BLaER1 (cell line): Measurements from ENCODE around the gene SZT2.

ENCODE experiments used
- H3K27ac ChIP-seq: shearing (Covaris generic); formaldehyde crosslinking; 2 replicates; pipeline ENCODE4 v1.8.1; 2022
- H3K27me3 ChIP-seq: shearing (Covaris generic); formaldehyde crosslinking; 2 replicates; pipeline ENCODE4 v1.8.1; 2022
- H3K36me3 ChIP-seq: shearing (Covaris generic); formaldehyde crosslinking; 2 replicates; pipeline ENCODE4 v1.8.1; 2022
- H3K4me1 ChIP-seq: shearing (Covaris generic); formaldehyde crosslinking; 2 replicates; pipeline ENCODE4 v1.8.1; 2022
- H3K4me2 ChIP-seq: shearing (Covaris generic); formaldehyde crosslinking; 2 replicates; pipeline ENCODE4 v1.8.1; 2022
- H3K4me3 ChIP-seq: shearing (Covaris generic); formaldehyde crosslinking; 2 replicates; pipeline ENCODE4 v1.8.1; 2022
- H3K9ac ChIP-seq: shearing (Covaris generic); formaldehyde crosslinking; 2 replicates; pipeline ENCODE4 v1.8.1; 2022
- H3K9me3 ChIP-seq: shearing (Covaris generic); formaldehyde crosslinking; 2 replicates; pipeline ENCODE4 v1.8.1; 2022
- H4K20me1 ChIP-seq: shearing (Covaris generic); formaldehyde crosslinking; 2 replicates; pipeline ENCODE4 v1.8.1; 2022
- Cebpa-rat ChIP-seq: shearing (Covaris generic); IDR thresholded peaks from 2 replicates; pipeline ENCODE4 v1.8.1; 2022

Gene SZT2

GRCh38 chr1:43446388-43446740, 56.7 kb downstream of the SZT2 start:
- TF ChIP-seq Cebpa-rat, result no peak
- Histone ChIP-seq H3K27ac (no peak overlapping the region), H3K9me3 (no peaks in the 10 kb centered on the region), H4K20me1 (no peaks in the 10 kb centered on the region), H3K36me3 (peaks cover 98% of the 10 kb centered on the region), H3K4me3 (no peak overlapping the region), H3K4me2 (no peak overlapping the region), H3K4me1 (0 out of 2 replicates have a peak, but pooled peaks cover under 1% of the 10 kb centered on the region), H3K27me3 (no peaks in the 10 kb centered on the region), H3K9ac (no peak overlapping the region)

GRCh38 chr1:43446881-43447835, 57.5 kb downstream of the SZT2 start:
- H3K4me3 ChIP-seq, result no peak overlapping the region
- no peak for TF ChIP-seq Cebpa-rat

DNA sequence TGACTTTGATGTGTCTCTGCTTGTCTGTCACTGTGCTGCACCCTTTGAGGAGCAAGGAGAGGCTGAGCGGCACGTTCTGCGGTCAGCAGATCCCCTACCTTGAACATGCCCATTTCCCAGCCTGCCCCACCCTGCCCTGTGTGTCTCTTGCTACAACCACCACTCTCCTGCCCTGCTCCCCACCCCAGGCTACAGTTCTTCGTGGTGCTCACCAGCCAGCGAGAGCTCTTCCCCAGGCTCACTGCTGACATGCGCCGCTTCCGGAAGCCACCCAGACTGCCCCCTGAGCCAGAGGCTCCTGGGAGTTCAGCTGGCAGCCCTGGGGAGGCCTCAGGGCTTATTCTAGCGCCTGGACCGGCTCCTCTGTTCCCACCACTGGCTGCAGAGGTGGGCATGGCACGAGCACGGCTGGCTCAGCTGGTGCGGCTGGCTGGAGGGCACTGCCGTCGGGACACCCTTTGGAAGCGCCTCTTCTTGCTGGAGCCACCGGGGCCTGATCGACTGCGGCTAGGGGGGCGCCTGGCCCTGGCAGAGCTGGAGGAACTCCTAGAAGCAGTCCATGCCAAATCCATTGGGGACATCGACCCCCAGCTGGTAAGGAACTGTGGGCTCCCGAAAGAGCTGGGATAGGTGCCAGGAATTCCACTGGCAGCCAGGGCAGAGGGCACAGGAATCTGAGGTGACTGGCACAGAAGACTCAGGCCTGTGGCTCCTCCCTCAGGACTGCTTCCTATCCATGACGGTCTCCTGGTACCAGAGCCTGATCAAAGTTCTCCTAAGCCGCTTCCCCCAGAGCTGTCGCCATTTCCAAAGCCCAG, 58.4 kb downstream of the SZT2 start:
- no peak overlapping the region for H3K4me3 ChIP-seq
- no peak overlapping the region for H3K4me2 ChIP-seq
- no peaks in the 10 kb centered on the region for H3K9me3 ChIP-seq
- no peaks in the 10 kb centered on the region for H3K27me3 ChIP-seq
- H3K4me1 ChIP-seq, result peaks cover 18% of the 10 kb centered on the region
- H3K9ac ChIP-seq, result no peak overlapping the region
- no peak for TF ChIP-seq Cebpa-rat
- H3K36me3 ChIP-seq, result peaks cover 93% of the 10 kb centered on the region
- H3K27ac ChIP-seq, result no peak overlapping the region
- no peaks in the 10 kb centered on the region for H4K20me1 ChIP-seq

More at GRCh38 chr1:43446881-43447835, 57.5 kb downstream of the SZT2 start:
- H3K9me3 ChIP-seq, result no peaks in the 10 kb centered on the region
- H3K36me3 ChIP-seq, result peaks cover 100% of the 10 kb centered on the region
- no peaks in the 10 kb centered on the region for H3K27me3 ChIP-seq
- H4K20me1 ChIP-seq, result no peaks in the 10 kb centered on the region
- no peak overlapping the region for H3K27ac ChIP-seq
- H3K9ac ChIP-seq, result no peak overlapping the region
- no peak overlapping the region for H3K4me2 ChIP-seq
- H3K4me1 ChIP-seq, result peaks cover 8% of the 10 kb centered on the region

DNA sequence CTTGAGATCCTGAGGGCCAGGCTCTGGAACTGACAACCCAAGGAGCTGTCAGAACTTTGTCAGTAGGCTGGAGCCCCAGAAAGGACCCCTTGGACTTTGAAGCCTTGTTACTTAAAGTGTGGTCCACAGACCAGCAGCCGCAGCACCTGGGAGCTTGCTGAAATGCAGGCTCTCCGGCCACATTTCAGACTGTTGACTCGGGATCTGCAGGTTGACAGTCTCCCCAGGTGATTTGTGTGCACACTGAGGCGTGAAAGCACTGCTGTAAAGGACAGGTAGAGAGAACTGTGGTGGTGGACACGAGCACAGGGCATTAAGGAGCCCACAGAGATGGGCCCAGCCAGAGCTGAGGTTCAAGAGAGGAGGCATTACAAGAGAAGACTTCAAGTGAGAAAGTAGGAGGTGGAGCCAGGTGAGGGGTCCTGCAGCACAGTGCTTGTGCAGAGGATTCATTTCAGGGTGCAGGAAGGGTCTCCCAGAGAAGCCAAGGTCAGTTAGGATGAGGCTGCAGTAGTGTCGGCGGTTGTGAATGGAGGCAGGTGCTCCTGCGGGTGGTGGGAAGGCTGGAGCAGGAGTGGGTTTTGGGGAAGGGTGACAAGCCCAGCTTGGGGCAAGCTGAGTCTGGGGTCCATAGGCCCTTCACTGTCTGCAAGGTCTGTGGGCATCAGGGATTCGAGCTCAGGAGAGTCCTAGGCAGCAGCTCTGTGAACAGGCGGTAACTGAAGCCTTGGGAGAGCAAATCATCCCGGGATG, 59.4 kb downstream of the SZT2 start:
- Histone ChIP-seq H3K4me2 (no peak overlapping the region), H3K9ac (no peak overlapping the region), H3K36me3 (peaks cover 82% of the 10 kb centered on the region), H3K4me3 (no peak overlapping the region), H3K27ac (no peak overlapping the region), H3K4me1 (peaks cover 20% of the 10 kb centered on the region), H3K27me3 (no peaks in the 10 kb centered on the region), H3K9me3 (no peaks in the 10 kb centered on the region), H4K20me1 (no peaks in the 10 kb centered on the region)
- TF ChIP-seq Cebpa-rat, result no peak

DNA sequence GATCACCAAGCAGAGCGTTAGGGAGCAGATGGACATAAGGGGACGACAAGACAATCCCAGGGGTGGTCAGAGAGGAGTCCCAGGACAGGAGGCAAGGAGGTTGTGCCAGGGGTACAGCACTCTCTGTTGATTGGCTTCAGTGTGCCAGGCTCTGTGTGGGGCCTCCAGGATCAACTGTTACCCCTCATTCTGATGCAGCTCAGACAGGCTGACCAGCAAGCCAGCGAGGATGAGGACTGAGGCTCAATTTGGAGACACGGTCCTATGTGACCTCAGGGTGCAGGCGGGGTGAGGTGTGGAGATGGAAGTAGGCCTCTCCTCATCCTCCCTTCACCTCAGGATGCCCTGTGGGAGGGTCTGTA, 60.0 kb downstream of the SZT2 start:
- TF ChIP-seq Cebpa-rat, result no peak
- peaks cover 26% of the 10 kb centered on the region for H3K4me1 ChIP-seq
- H3K27ac ChIP-seq, result no peak overlapping the region
- no peaks in the 10 kb centered on the region for H3K27me3 ChIP-seq
- no peak overlapping the region for H3K4me3 ChIP-seq
- H3K9me3 ChIP-seq, result no peaks in the 10 kb centered on the region
- H4K20me1 ChIP-seq, result no peaks in the 10 kb centered on the region
- no peak overlapping the region for H3K9ac ChIP-seq
- no peak overlapping the region for H3K4me2 ChIP-seq
- peaks cover 77% of the 10 kb centered on the region for H3K36me3 ChIP-seq

DNA sequence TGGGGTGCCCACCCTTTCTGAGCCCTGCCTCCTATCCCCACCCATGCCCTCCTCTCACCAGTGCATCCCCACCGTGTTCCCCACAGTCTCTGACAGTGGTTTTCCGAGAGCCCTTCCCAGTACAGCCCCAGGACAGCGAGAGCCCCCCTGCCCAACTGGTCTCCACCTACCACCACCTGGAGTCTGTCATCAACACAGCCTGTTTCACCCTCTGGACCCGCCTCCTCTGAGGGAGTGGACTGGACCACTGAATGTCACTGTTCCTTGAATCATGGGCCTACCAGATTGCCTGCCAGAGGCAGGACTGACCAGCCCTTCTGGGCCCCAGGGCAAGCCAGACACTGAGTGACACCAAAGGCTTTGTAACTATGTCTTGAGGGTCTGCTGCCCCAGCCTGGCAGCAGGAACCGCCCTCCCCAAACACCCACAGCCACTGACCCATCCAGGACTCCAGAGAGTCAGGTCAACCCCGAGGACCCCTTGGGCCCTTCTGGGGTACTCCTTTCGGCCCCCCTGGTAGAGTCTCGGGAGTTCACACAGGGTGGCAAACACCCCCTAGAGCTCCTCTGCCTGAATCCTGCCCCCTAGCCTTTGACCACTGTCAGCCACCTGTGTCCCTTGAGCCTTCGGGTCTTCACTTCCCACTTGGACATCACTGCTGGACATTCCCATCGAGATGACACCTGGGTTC, 60.7 kb downstream of the SZT2 start:
- Histone ChIP-seq H4K20me1 (no peaks in the 10 kb centered on the region), H3K4me3 (no peak overlapping the region), H3K9ac (no peak overlapping the region), H3K27ac (no peak overlapping the region), H3K36me3 (peaks cover 70% of the 10 kb centered on the region), H3K4me2 (no peak overlapping the region), H3K27me3 (no peaks in the 10 kb centered on the region), H3K4me1 (peaks cover 29% of the 10 kb centered on the region), H3K9me3 (no peaks in the 10 kb centered on the region)
- TF ChIP-seq Cebpa-rat, result no peak

DNA sequence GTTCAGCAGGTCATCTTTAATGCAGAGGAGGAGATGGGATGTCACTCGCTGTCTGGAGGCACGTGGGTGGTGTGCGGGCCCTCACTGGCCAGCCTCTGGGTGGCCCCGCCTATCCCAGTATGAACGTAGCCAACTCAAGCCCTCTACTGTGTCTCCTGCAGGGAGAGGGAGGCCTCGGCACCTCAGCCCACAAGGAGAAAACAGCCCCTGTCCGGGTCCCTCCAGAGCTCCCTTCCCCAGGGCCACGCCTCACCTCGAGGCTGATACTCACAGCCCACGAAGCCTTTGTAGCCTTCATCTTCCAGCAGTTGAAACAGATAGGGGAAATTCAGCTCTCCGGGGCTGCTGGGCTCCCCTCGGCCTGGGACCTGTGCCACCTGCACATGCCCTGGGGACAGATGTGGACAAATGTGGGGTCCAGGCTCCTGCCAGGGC, 61.5 kb downstream of the SZT2 start:
- Histone ChIP-seq H3K4me2 (no peak overlapping the region), H4K20me1 (no peaks in the 10 kb centered on the region), H3K27me3 (no peaks in the 10 kb centered on the region), H3K36me3 (peaks cover 62% of the 10 kb centered on the region), H3K4me1 (peaks cover 29% of the 10 kb centered on the region), H3K9me3 (no peaks in the 10 kb centered on the region), H3K9ac (no peak overlapping the region), H3K4me3 (no peak overlapping the region), H3K27ac (no peak overlapping the region)
- no peak for TF ChIP-seq Cebpa-rat

DNA sequence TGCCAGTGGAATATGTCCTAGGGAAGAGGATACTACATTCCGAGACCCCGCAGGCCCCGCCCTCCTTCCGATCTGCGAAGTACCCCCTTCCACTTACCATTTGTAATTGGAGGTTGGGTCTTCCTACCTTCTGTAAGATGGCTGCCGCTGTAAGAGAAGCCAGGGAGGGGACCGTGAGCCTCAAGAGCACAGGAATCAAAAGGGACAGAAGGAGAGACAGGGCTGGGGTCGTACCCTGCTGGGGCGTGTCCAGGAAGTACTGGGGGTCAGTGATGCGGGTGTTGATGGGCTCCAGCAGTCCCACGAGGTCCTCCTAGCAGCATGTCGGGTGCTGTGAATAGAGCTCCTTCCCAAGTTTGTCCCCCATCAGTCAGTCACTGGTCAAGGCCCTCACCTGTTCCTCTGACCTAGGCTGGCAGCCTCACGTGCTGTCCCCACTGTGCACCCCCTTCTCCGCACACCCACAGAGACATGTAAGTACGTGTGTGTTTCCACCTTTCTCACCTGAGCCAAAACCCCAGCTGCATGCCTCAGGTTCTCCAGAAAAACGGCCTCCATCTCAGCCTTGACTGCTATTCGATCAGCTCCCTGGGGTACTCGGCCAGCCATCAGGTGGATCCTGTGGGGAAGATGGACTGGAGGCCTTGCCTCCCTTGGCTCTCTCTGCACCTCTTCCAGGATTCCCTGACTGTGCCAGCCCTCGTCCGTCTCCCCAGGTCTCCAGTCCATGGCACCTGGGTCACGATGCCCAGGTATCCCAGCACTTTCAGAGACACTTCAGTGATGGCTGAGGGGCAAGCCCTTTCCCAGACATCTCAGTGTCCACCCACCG, 62.2 kb downstream of the SZT2 start:
- Histone ChIP-seq H4K20me1 (no peaks in the 10 kb centered on the region), H3K27ac (no peak overlapping the region), H3K4me2 (no peak overlapping the region), H3K4me3 (no peak overlapping the region), H3K9ac (no peak overlapping the region), H3K36me3 (peaks cover 55% of the 10 kb centered on the region), H3K4me1 (peaks cover 29% of the 10 kb centered on the region), H3K27me3 (no peaks in the 10 kb centered on the region), H3K9me3 (no peaks in the 10 kb centered on the region)
- TF ChIP-seq Cebpa-rat, result no peak
